K562 (cell line): ENCODE results near the gene ZSWIM4. TPM values are rescaled to one million over a fixed set of nuclear protein-coding genes. Genes with fewer than 3 reads are reported as not detected.
A peak's percentile ranks its signal among the peaks of the same experiment; 100 is the strongest.

Experiments
- ATF1 ChIP-seq, 2 experiments: fragments of 450-650 bp in 1 of 2; IDR thresholded peaks; 2 replicates each; pipeline ENCODE4 v1.6.1; 2016; ENCODE audit warnings: missing compliant biosample characterization in 1 of 2, missing genetic modification characterization in 1 of 2
- CEBPB ChIP-seq: fragments of 450-650 bp; IDR thresholded peaks from 2 replicates; pipeline ENCODE4 v1.6.1; 2016; ENCODE audit warnings: missing genetic modification characterization, missing compliant biosample characterization
- ERF ChIP-seq: fragments of 450-650 bp; formaldehyde crosslinking; IDR thresholded peaks from 2 replicates; pipeline ENCODE4 v1.4.0; 2020; ENCODE audit warnings: mild to moderate bottlenecking, mixed read lengths
- EWSR1 ChIP-seq: fragments of 450-650 bp; IDR thresholded peaks from 2 replicates; pipeline ENCODE4 v1.6.1; 2018; ENCODE audit warnings: borderline replicate concordance, mild to moderate bottlenecking, low read depth, moderate library complexity; ENCODE audit not compliant: partially characterized antibody
- EZH2 ChIP-seq: IDR thresholded peaks from 2 replicates; pipeline ENCODE4 v1.6.1; 2012; ENCODE audit warnings: low read depth, mild to moderate bottlenecking, inconsistent platforms, low read length, borderline replicate concordance
- FUS ChIP-seq: fragments of 200-400 bp; formaldehyde crosslinking; optimal IDR thresholded peaks from 2 replicates; pipeline ENCODE3; 2017; ENCODE audit warnings: low read depth, low read length
- GTF2B ChIP-seq: IDR thresholded peaks from 2 replicates; pipeline ENCODE4 v1.6.1; 2011; ENCODE audit not compliant: insufficient read length; ENCODE audit errors: extremely low read depth
- KDM1A ChIP-seq, 2 experiments: fragments of 450-650 bp; IDR thresholded peaks; 2 replicates each; pipeline ENCODE4 v1.6.1; 2016; ENCODE audit warnings: mild to moderate bottlenecking in 2 of 2
- MCM7 ChIP-seq, 2 experiments: fragments of 450-650 bp; IDR thresholded peaks; 2 replicates each; pipeline ENCODE4 v1.6.1; 2016 to 2018
- NFATC3 ChIP-seq: fragments of 450-650 bp; IDR thresholded peaks from 2 replicates; pipeline ENCODE4 v1.6.1; 2017; ENCODE audit warnings: mild to moderate bottlenecking
- NFIX ChIP-seq: fragments of 250-450 bp; sonication (Bioruptor Pico); IDR thresholded peaks from 2 replicates; pipeline ENCODE4 v1.4.0; 2020; ENCODE audit warnings: low read depth, mild to moderate bottlenecking, moderate library complexity
- NFRKB ChIP-seq: fragments of 450-650 bp; IDR thresholded peaks from 2 replicates; pipeline ENCODE4 v1.6.1; 2016; ENCODE audit warnings: low read depth
- PCBP1 ChIP-seq: fragments of 200-400 bp; formaldehyde crosslinking; IDR thresholded peaks from 2 replicates; pipeline ENCODE4 v1.6.1; 2018; ENCODE audit warnings: mild to moderate bottlenecking, low read depth, low read length; ENCODE audit not compliant: poor library complexity, severe bottlenecking
- SAFB2 ChIP-seq: fragments of 200-400 bp; formaldehyde crosslinking; IDR thresholded peaks from 2 replicates; pipeline ENCODE4 v1.6.1; 2018; ENCODE audit warnings: borderline replicate concordance, low read length, low read depth, moderate library complexity; ENCODE audit not compliant: severe bottlenecking
- SMAD1 ChIP-seq: fragments of 150-350 bp; IDR thresholded peaks from 2 replicates; pipeline ENCODE4 v1.6.1; 2014; ENCODE audit warnings: low read length, low read depth; ENCODE audit not compliant: partially characterized antibody
- SP2 ChIP-seq: IDR thresholded peaks from 2 replicates; pipeline ENCODE4 v1.6.1; 2011; ENCODE audit warnings: mild to moderate bottlenecking, low read depth, low read length, moderate library complexity; ENCODE audit not compliant: poor library complexity, severe bottlenecking; ENCODE audit errors: extremely low read depth
- SREBF2 ChIP-seq: sonication (generic); formaldehyde crosslinking; IDR thresholded peaks from 2 replicates; pipeline ENCODE4 v1.4.0; 2020; ENCODE audit warnings: mild to moderate bottlenecking, missing genetic modification reagents
- ZFP91 ChIP-seq: sonication (generic); formaldehyde crosslinking; IDR thresholded peaks from 2 replicates; pipeline ENCODE4 v1.8.0; 2022; ENCODE audit warnings: mild to moderate bottlenecking, missing genetic modification reagents
- ZNF583 ChIP-seq: fragments of 250-450 bp; sonication (Bioruptor Pico); IDR thresholded peaks from 2 replicates; pipeline ENCODE4 v1.4.0; 2020
- ZNF766 ChIP-seq: fragments of 200-800 bp; sonication (Bioruptor generic); conservative IDR thresholded peaks from 2 replicates; pipeline ENCODE4 v1.6.1; 2016; ENCODE audit warnings: missing genetic modification characterization, missing compliant biosample characterization
- polyA plus RNA-seq, 8 experiments: library from polyadenylated mRNA; depleted of rRNA in 4 of 8; stranded (reverse) in 5 of 8; unstranded in 3 of 8; fragments of >200 nt; fragmentation: Nextera tagmentation in 2 of 8; fragmentation: Illumina TruSeq in 1 of 8; extraction: Ambion mirVana in 2 of 8; extraction: Trizol in 1 of 8; gene quantifications; 2 replicates each; pipeline versions ENCODE4 v1.2.1 to v1.2.3, GENCODE V29; 2011 to 2014; ENCODE audit warnings: inconsistent platforms in 1 of 8, missing spikeins in 1 of 8
- total RNA-seq, 7 experiments: library from RNA; depleted of rRNA in 6 of 7; stranded (reverse); fragments of >200 nt in 6 of 7; fragmentation: Illumina TruSeq in 2 of 7; extraction: Trizol in 2 of 7; gene quantifications; 2 replicates each; pipeline versions ENCODE4 v1.2.1 to v1.2.3, GENCODE V29; 2011 to 2021; ENCODE audit warnings: low replicate concordance in 1 of 7
- TF ChIP-seq, protein P1 (sequence below): fragments of 450-650 bp; conservative IDR thresholded peaks from 2 replicates; pipeline ENCODE4 v1.6.1; 2016; ENCODE audit warnings: missing genetic modification characterization, low read depth, mild to moderate bottlenecking, missing compliant biosample characterization, moderate library complexity
- TF ChIP-seq, protein P2 (sequence below), 2 experiments: fragments of 450-650 bp in 1 of 2; sonication (generic) in 1 of 2; formaldehyde crosslinking; conservative IDR thresholded peaks; 2 replicates each; pipeline versions ENCODE4 v1.4.0 to v1.8.1; 2020 to 2022; ENCODE audit warnings: mild to moderate bottlenecking in 1 of 2, missing genetic modification reagents in 1 of 2

Gene ZSWIM4
- total and polyA plus RNA-seq, 9 of the 15 experiments (the other 6 are each of a cell fraction or from before 2014, with no cell fraction given) = 0.25 to 3.7 (median 0.79) TPM; not detected in 2

GRCh38 chr19:13774217-13775191, 20.7 kb upstream of the ZSWIM4 start, which contains the start of gene C19orf53 (continued):
- TF ChIP-seq, protein P1, sequence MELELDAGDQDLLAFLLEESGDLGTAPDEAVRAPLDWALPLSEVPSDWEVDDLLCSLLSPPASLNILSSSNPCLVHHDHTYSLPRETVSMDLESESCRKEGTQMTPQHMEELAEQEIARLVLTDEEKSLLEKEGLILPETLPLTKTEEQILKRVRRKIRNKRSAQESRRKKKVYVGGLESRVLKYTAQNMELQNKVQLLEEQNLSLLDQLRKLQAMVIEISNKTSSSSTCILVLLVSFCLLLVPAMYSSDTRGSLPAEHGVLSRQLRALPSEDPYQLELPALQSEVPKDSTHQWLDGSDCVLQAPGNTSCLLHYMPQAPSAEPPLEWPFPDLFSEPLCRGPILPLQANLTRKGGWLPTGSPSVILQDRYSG = 0 out of 2 replicates have a peak, but pooled peaks have one; percentile 48
- TF ChIP-seq SP2 (peak; percentile 50), ZFP91 (CRISPR knock-in tag) (peak; percentile 100), KDM1A (IDR thresholded peaks at IDR 0.05) (peak in 1 of 2 experiments; percentile 85; a peak in 1 of 4 replicates), EZH2 (no peak), EWSR1 (no peak), ZNF583 (CRISPR knock-in tag) (no peak), ATF1 (CRISPR knock-in tag; IDR thresholded peaks at IDR 0.05) (no peak), ATF1 (tag; IDR thresholded peaks at IDR 0.05) (peak; percentile 94), SMAD1 (peak; percentile 80), ZNF766 (CRISPR knock-in tag) (peak; percentile 91; the same call in 1 of the 2 replicates), PCBP1 (peak; percentile 70), SREBF2 (CRISPR knock-in tag) (no peak), CEBPB (tag) (no peak), GTF2B (no peak), FUS (no peak), NFATC3 (no peak), ERF (CRISPR knock-in tag) (peak; percentile 67; the same call in 1 of the 2 replicates), NFIX (CRISPR knock-in tag) (no peak), MCM7 (IDR thresholded peaks at IDR 0.05) (peak in 1 of 2 experiments; percentile 7; a peak in 1 of 4 replicates), NFRKB (peak; percentile 75; the same call in 1 of the 2 replicates), SAFB2 (no peak)
- TF ChIP-seq, protein P2, sequence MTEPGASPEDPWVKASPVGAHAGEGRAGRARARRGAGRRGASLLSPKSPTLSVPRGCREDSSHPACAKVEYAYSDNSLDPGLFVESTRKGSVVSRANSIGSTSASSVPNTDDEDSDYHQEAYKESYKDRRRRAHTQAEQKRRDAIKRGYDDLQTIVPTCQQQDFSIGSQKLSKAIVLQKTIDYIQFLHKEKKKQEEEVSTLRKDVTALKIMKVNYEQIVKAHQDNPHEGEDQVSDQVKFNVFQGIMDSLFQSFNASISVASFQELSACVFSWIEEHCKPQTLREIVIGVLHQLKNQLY (CRISPR knock-in tag; conservative IDR thresholded peaks at IDR 0.05) = no peak
